Uterus (tissue), 4 donors: ENCODE results near the gene HAVCR1. TPM values are rescaled to one million over a fixed set of nuclear protein-coding genes. Genes with fewer than 3 reads are reported as not detected.
"Not testable (repeated sequence)": the region's sequence is repeated elsewhere in the genome, so short reads cannot be mapped to it uniquely, and the experiment has no call there.

Experiments
- DNase-seq, 2 donors: peaks; one replicate each; pipeline ENCODE4 v3.0.0-alpha.2; 2019 to 2020
- H3K27ac ChIP-seq, 2 donors: fragments of 200-600 bp; sonication (generic); 1 replicate in 1 of 2; 2 replicates in 1 of 2; pipeline ENCODE4 v1.5.1; 2016 to 2018
- H3K27me3 ChIP-seq, 2 donors: fragments of 200-600 bp; sonication (generic); one replicate each; pipeline ENCODE4 v1.5.1; 2018 to 2019; ENCODE audit warnings: control low read depth in 1 of 2
- H3K36me3 ChIP-seq, 2 donors: fragments of 200-600 bp; sonication (generic); one replicate each; pipeline ENCODE4 v1.5.1; 2019; ENCODE audit warnings: control low read depth in 1 of 2
- H3K4me1 ChIP-seq, 2 donors: fragments of 200-600 bp; sonication (generic); one replicate each; pipeline ENCODE4 v1.5.1; 2018 to 2019; ENCODE audit warnings: control low read depth in 1 of 2
- H3K4me3 ChIP-seq, 2 donors: fragments of 200-600 bp; sonication (generic); 1 replicate in 1 of 2; 2 replicates in 1 of 2; pipeline ENCODE4 v1.5.1; 2018 to 2019; ENCODE audit warnings: mild to moderate bottlenecking in 1 of 2
- H3K9me3 ChIP-seq, 2 donors: fragments of 200-600 bp; sonication (generic); one replicate each; pipeline ENCODE4 v1.5.1; 2019; ENCODE audit warnings: control low read depth in 1 of 2
- CTCF ChIP-seq, 4 experiments: fragments of 200-600 bp in 2 of 4; fragments of 450-650 bp in 2 of 4; sonication (generic) in 2 of 4; IDR thresholded peaks; one replicate each; pipeline ENCODE4 v1.5.1; 2016 to 2019; ENCODE audit warnings: antibody characterized with exemption in 4 of 4, mild to moderate bottlenecking in 2 of 4, moderate library complexity in 1 of 4
- POLR2A ChIP-seq, 2 donors: fragments of 450-650 bp; IDR thresholded peaks; one replicate each; pipeline ENCODE4 v1.6.1; 2016; ENCODE audit warnings: antibody characterized with exemption in 2 of 2, mild to moderate bottlenecking in 1 of 2, moderate library complexity in 1 of 2
- intact Hi-C: fragments of 100-400 bp; cut with DNase I; formaldehyde crosslinking; loops from one replicate; pipeline ENCODE4 v1.15.1; 2023; ENCODE audit warnings: low total_unique reads
- total RNA-seq, 4 donors: library from RNA; depleted of rRNA in 3 of 4; stranded (reverse); fragments of >200 nt in 3 of 4; gene quantifications; one replicate each; pipeline versions ENCODE4 v1.1.0 to v1.2.4, GENCODE V29; 2014 to 2023
- donor health status: DM: yes; HTN: yes; CAD: no.

Gene HAVCR1
- total RNA-seq, 4 donors from 2014 or later, result 0.55 TPM; not detected in 3

- H3K27ac ChIP-seq, result no peak overlapping the region
- no peak for DNase-seq
- H3K4me3 ChIP-seq, result no peak overlapping the region
- no peaks in the 10 kb centered on the region for H3K9me3 ChIP-seq
- TF ChIP-seq POLR2A (IDR thresholded peaks at IDR 0.05) (no peak), CTCF (IDR thresholded peaks at IDR 0.05) (no peak)
- intact Hi-C loops, result no loop called here
- H3K27me3 ChIP-seq, result no peaks in the 10 kb centered on the region
- no peaks in the 10 kb centered on the region for H3K36me3 ChIP-seq
- H3K4me1 ChIP-seq, result no peaks in the 10 kb centered on the region
Observed at GRCh38 chr5:157025093-157025698, 33.7 kb downstream of the HAVCR1 start.

- H3K9me3 ChIP-seq, result no peaks in the 10 kb centered on the region
- TF ChIP-seq CTCF (IDR thresholded peaks at IDR 0.05), result no peak
- TF ChIP-seq POLR2A (IDR thresholded peaks at IDR 0.05), result no peak
- H3K36me3 ChIP-seq, result no peaks in the 10 kb centered on the region
- H3K4me1 ChIP-seq, result no peaks in the 10 kb centered on the region
- no peaks in the 10 kb centered on the region for H3K27me3 ChIP-seq
- intact Hi-C loops, result no loop called here
- no peak overlapping the region for H3K27ac ChIP-seq
- DNase-seq, result no peak
- no peak overlapping the region for H3K4me3 ChIP-seq
Observed at GRCh38 chr5:157024208-157024959, 34.5 kb downstream of the HAVCR1 start.

- intact Hi-C loops, result no loop called here
Observed at GRCh38 chr5:157022024-157022423, 36.9 kb downstream of the HAVCR1 start.

GRCh38 chr5:157020511-157021222, 38.2 kb downstream of the HAVCR1 start:
- H3K27me3 ChIP-seq, result no peaks in the 10 kb centered on the region
- no peak overlapping the region for H3K27ac ChIP-seq
- H3K4me3 ChIP-seq, result no peak overlapping the region
- no peak for DNase-seq
- TF ChIP-seq CTCF (IDR thresholded peaks at IDR 0.05), result no peak
- no peak for TF ChIP-seq POLR2A (IDR thresholded peaks at IDR 0.05)
- intact Hi-C loops, result no loop called here
- no peaks in the 10 kb centered on the region for H3K4me1 ChIP-seq
- H3K36me3 ChIP-seq, result no peaks in the 10 kb centered on the region
- H3K9me3 ChIP-seq, result no peaks in the 10 kb centered on the region

More at GRCh38 chr5:157022024-157022423, 36.9 kb downstream of the HAVCR1 start:
- Histone ChIP-seq H3K27ac (no peak overlapping the region), H3K36me3 (no peaks in the 10 kb centered on the region), H3K27me3 (no peaks in the 10 kb centered on the region), H3K9me3 (no peaks in the 10 kb centered on the region), H3K4me3 (no peak overlapping the region), H3K4me1 (no peaks in the 10 kb centered on the region)
- TF ChIP-seq POLR2A (IDR thresholded peaks at IDR 0.05) (no peak), CTCF (IDR thresholded peaks at IDR 0.05) (no peak)
- no peak for DNase-seq

GRCh38 chr5:157020002-157020401, 38.9 kb downstream of the HAVCR1 start:
- Histone ChIP-seq H3K4me3 (no peak overlapping the region), H3K9me3 (no peaks in the 10 kb centered on the region), H3K36me3 (no peaks in the 10 kb centered on the region), H3K27ac (no peak overlapping the region), H3K27me3 (no peaks in the 10 kb centered on the region), H3K4me1 (no peaks in the 10 kb centered on the region)
- no peak for TF ChIP-seq POLR2A (IDR thresholded peaks at IDR 0.05)
- TF ChIP-seq CTCF (IDR thresholded peaks at IDR 0.05), result no peak
- intact Hi-C loops, result no loop called here
- DNase-seq, result no peak

- DNase-seq, H3K4me3 ChIP-seq, H3K4me1 ChIP-seq, H3K9me3 ChIP-seq, H3K36me3 ChIP-seq, H3K27ac ChIP-seq, H3K27me3 ChIP-seq, intact Hi-C loops: not testable (repeated sequence)
Observed at GRCh38 chr5:157014143-157014542, 44.8 kb downstream of the HAVCR1 start.
